NB4 (cell line): Measurements from ENCODE around the gene AFMID.

Source experiments
- DNase-seq: peaks from one replicate; pipeline ENCODE4 v3.0.0; 2010; ENCODE audit warnings: low read depth
- H3K4me3 ChIP-seq: one replicate; pipeline ENCODE4 v1.5.1; 2011; ENCODE audit warnings: mild to moderate bottlenecking, low read depth, low read length, moderate library complexity
- CTCF ChIP-seq: IDR thresholded peaks from one replicate; pipeline ENCODE4 v1.5.1; 2012; ENCODE audit warnings: low read depth, low read length
- MAX ChIP-seq: IDR thresholded peaks from 2 replicates; pipeline ENCODE4 v1.6.1; 2011; ENCODE audit warnings: low read depth, low read length
- MYC ChIP-seq: IDR thresholded peaks from 2 replicates; pipeline ENCODE4 v1.6.1; 2011; ENCODE audit warnings: low read depth, low read length
- POLR2A ChIP-seq: IDR thresholded peaks from 2 replicates; pipeline ENCODE4 v1.6.1; 2011; ENCODE audit warnings: mild to moderate bottlenecking; ENCODE audit not compliant: insufficient read length; ENCODE audit errors: extremely low read depth

The AFMID gene

GRCh38 chr17:78184868-78185267 is 2.3 kb upstream of the AFMID start:
- no peak overlapping the region for H3K4me3 ChIP-seq
- no peak for TF ChIP-seq CTCF
- no peak for DNase-seq

- peak; percentile 63 for DNase-seq
- TF ChIP-seq CTCF, result no peak
- no peak for TF ChIP-seq MYC
- no peak for TF ChIP-seq POLR2A
- TF ChIP-seq MAX, result no peak
- H3K4me3 ChIP-seq, result peak overlapping the region; percentile 59
Observed at GRCh38 chr17:78185981-78186691, 1.0 kb upstream of the AFMID start.

GRCh38 chr17:78196716-78197115 is 9.6 kb downstream of the AFMID start:
- no peak for DNase-seq
- H3K4me3 ChIP-seq, result no peak overlapping the region
- TF ChIP-seq MAX (no peak), CTCF (no peak), POLR2A (no peak), MYC (no peak)

GRCh38 chr17:78197147-78197832 is 10.1 kb downstream of the AFMID start:
- no peak overlapping the region for H3K4me3 ChIP-seq
- no peak for DNase-seq
- TF ChIP-seq CTCF (no peak), POLR2A (no peak), MYC (no peak), MAX (no peak)

GRCh38 chr17:78200451-78200850 is 13.3 kb downstream of the AFMID start:
- DNase-seq, result no peak
- TF ChIP-seq MYC (no peak), CTCF (no peak), POLR2A (no peak), MAX (no peak)
- H3K4me3 ChIP-seq, result no peak overlapping the region

- no peak overlapping the region for H3K4me3 ChIP-seq
- TF ChIP-seq MYC (no peak), POLR2A (no peak), CTCF (no peak)
- DNase-seq, result peak; percentile 60
Observed at GRCh38 chr17:78202666-78203065, 15.5 kb downstream of the AFMID start.
